SK-N-SH (cell line): ENCODE results near the gene C4orf50. TPM values are rescaled to one million over a fixed set of nuclear protein-coding genes. Genes with fewer than 3 reads are reported as not detected.

ENCODE experiments used
- CTCF ChIA-PET: fragments of 300-600, 350-600 bp; formaldehyde crosslinking; extraction: SDS; loops from one replicate; lab custom pipeline; 2021; lab: Yijun Ruan, JAX
- POLR2A ChIA-PET: fragments of 350-600 bp; sonication (Branson Sonifier 250); formaldehyde crosslinking; extraction: SDS; loops from one replicate; lab custom pipeline; 2020; ENCODE audit warnings: antibody characterized with exemption, inconsistent platforms; lab: Yijun Ruan, JAX
- DNase-seq: peaks from one replicate; pipeline ENCODE4 v3.0.0; 2012
- H2AFZ ChIP-seq: fragments of 200-600 bp; sonication (generic); 2 replicates; pipeline ENCODE4 v1.8.1; 2016; ENCODE audit warnings: antibody characterized with exemption, mild to moderate bottlenecking, low read depth
- H3F3A ChIP-seq: fragments of 200-600 bp; sonication (generic); replicated peaks from 2 replicates; pipeline ENCODE3; 2016; ENCODE audit warnings: antibody characterized with exemption, mild to moderate bottlenecking; ENCODE audit not compliant: insufficient read depth
- H3K27ac ChIP-seq, 2 experiments: fragments of 200-500 bp in 1 of 2; fragments of 200-600 bp in 1 of 2; sonication (Bioruptor generic) in 1 of 2; sonication (generic), shearing (Covaris generic) in 1 of 2; 2 replicates each; pipeline versions ENCODE4 v1.5.1 to v1.6.1; 2014 to 2016; ENCODE audit warnings: low read depth in 2 of 2, inconsistent platforms in 1 of 2, low read length in 1 of 2, mild to moderate bottlenecking in 1 of 2, mixed read lengths in 1 of 2
- H3K27me3 ChIP-seq: fragments of 200-600 bp; sonication (generic), shearing (Covaris generic); 2 replicates; pipeline ENCODE4 v1.6.1; 2016; ENCODE audit warnings: mixed run types; ENCODE audit not compliant: insufficient read depth
- H3K36me3 ChIP-seq, 2 experiments: fragments of 200-500 bp in 1 of 2; fragments of 200-600 bp in 1 of 2; sonication (Bioruptor generic) in 1 of 2; sonication (generic) in 1 of 2; replicated peaks in 1 of 2; 2 replicates each; pipeline versions ENCODE3 to v1.5.1; 2014 to 2016; ENCODE audit warnings: low read length in 1 of 2, mild to moderate bottlenecking in 1 of 2; ENCODE audit not compliant: insufficient read depth in 2 of 2, control insufficient read depth in 1 of 2
- H3K4me1 ChIP-seq, 2 experiments: fragments of 200-500 bp in 1 of 2; fragments of 200-600 bp in 1 of 2; sonication (Bioruptor generic) in 1 of 2; sonication (generic), shearing (Covaris generic) in 1 of 2; 2 replicates each; pipeline versions ENCODE4 v1.5.1 to v1.6.1; 2014 to 2016; ENCODE audit warnings: low read depth in 1 of 2, low read length in 1 of 2, mixed run types in 1 of 2; ENCODE audit not compliant: insufficient read depth in 2 of 2, control insufficient read depth in 1 of 2
- H3K4me2 ChIP-seq: fragments of 200-600 bp; sonication (generic), shearing (Covaris generic); 2 replicates; pipeline ENCODE4 v1.6.1; 2017; ENCODE audit warnings: mixed run types
- H3K4me3 ChIP-seq, 2 experiments: fragments of 200-500 bp in 1 of 2; fragments of 200-600 bp in 1 of 2; sonication (Bioruptor generic) in 1 of 2; sonication (generic), shearing (Covaris generic) in 1 of 2; 2 replicates each; pipeline versions ENCODE4 v1.5.1 to v1.8.1; 2014 to 2016; ENCODE audit warnings: low read depth in 2 of 2, inconsistent platforms in 1 of 2, low read length in 1 of 2, mild to moderate bottlenecking in 1 of 2, mixed read lengths in 1 of 2, moderate library complexity in 1 of 2
- H3K79me2 ChIP-seq: fragments of 200-600 bp; sonication (generic); 2 replicates; pipeline ENCODE4 v1.8.1; 2017; ENCODE audit warnings: mild to moderate bottlenecking; ENCODE audit not compliant: insufficient read depth
- H3K9ac ChIP-seq: fragments of 200-600 bp; sonication (generic); 2 replicates; pipeline ENCODE4 v1.6.1; 2017; ENCODE audit warnings: mixed run types
- H3K9me2 ChIP-seq: fragments of 200-600 bp; sonication (generic); 2 replicates; pipeline ENCODE4 v1.6.1; 2017; ENCODE audit warnings: mixed run types
- H3K9me3 ChIP-seq: fragments of 200-600 bp; sonication (generic); 2 replicates; pipeline ENCODE4 v1.6.1; 2017; ENCODE audit warnings: mixed run types, mild to moderate bottlenecking, moderate library complexity
- H4K20me1 ChIP-seq: fragments of 200-600 bp; sonication (generic); 2 replicates; pipeline ENCODE4 v1.6.1; 2017; ENCODE audit warnings: mild to moderate bottlenecking, mixed run types; ENCODE audit not compliant: insufficient read depth
- ELF1 ChIP-seq: IDR thresholded peaks from 2 replicates; pipeline ENCODE4 v1.4.0; 2012
- EP300 ChIP-seq, 2 experiments: IDR thresholded peaks; 2 replicates each; pipeline versions ENCODE4 v1.4.0 to v1.6.1; 2012; ENCODE audit warnings: borderline replicate concordance in 1 of 2, low read depth in 1 of 2, low read length in 1 of 2
- EZH2phosphoT487 ChIP-seq: fragments of 200-600 bp; sonication (generic); IDR thresholded peaks from 2 replicates; pipeline ENCODE4 v1.6.1; 2017; ENCODE audit warnings: low read depth, mixed run types, mild to moderate bottlenecking, antibody characterized with exemption, moderate library complexity, borderline replicate concordance
- FOSL2 ChIP-seq: IDR thresholded peaks from 2 replicates; pipeline ENCODE4 v1.4.0; 2012; ENCODE audit warnings: low read depth, mild to moderate bottlenecking, moderate library complexity, borderline replicate concordance
- FOXM1 ChIP-seq: IDR thresholded peaks from 2 replicates; pipeline ENCODE4 v1.4.0; 2012; ENCODE audit warnings: low read depth, mild to moderate bottlenecking
- GATA2 ChIP-seq: sonication (generic); formaldehyde crosslinking; IDR thresholded peaks from 2 replicates; pipeline ENCODE4 v1.5.0; 2020; ENCODE audit warnings: mild to moderate bottlenecking, missing genetic modification reagents
- JUND ChIP-seq: IDR thresholded peaks from 2 replicates; pipeline ENCODE4 v1.4.0; 2012
- MXI1 ChIP-seq: IDR thresholded peaks from 2 replicates; pipeline ENCODE4 v1.6.1; 2012; ENCODE audit warnings: mild to moderate bottlenecking, low read depth, low read length, improper control_type of control experiment
- NFIC ChIP-seq: IDR thresholded peaks from 2 replicates; pipeline ENCODE4 v1.4.0; 2012; ENCODE audit warnings: borderline replicate concordance
- NRF1 ChIP-seq: IDR thresholded peaks from 2 replicates; pipeline ENCODE4 v1.6.1; 2012; ENCODE audit warnings: low read depth, mild to moderate bottlenecking, low read length
- RAD21 ChIP-seq: IDR thresholded peaks from 2 replicates; pipeline ENCODE4 v1.6.1; 2012; ENCODE audit warnings: mild to moderate bottlenecking, low read length
- RFX5 ChIP-seq: IDR thresholded peaks from 2 replicates; pipeline ENCODE4 v1.6.1; 2012; ENCODE audit warnings: mild to moderate bottlenecking, improper control_type of control experiment, low read length
- SIN3A ChIP-seq: IDR thresholded peaks from 2 replicates; pipeline ENCODE4 v1.6.1; 2012; ENCODE audit warnings: low read depth, mild to moderate bottlenecking, low read length, moderate library complexity, borderline replicate concordance
- TAF1 ChIP-seq: IDR thresholded peaks from 2 replicates; pipeline ENCODE4 v1.6.1; 2012; ENCODE audit warnings: low read depth, mild to moderate bottlenecking, low read length, moderate library complexity, borderline replicate concordance
- TCF12 ChIP-seq: IDR thresholded peaks from 2 replicates; pipeline ENCODE4 v1.4.0; 2012
- TEAD4 ChIP-seq: IDR thresholded peaks from 2 replicates; pipeline ENCODE4 v1.4.0; 2012; ENCODE audit warnings: mild to moderate bottlenecking, borderline replicate concordance; ENCODE audit not compliant: insufficient read depth
- YY1 ChIP-seq: IDR thresholded peaks from 2 replicates; pipeline ENCODE4 v1.4.0; 2012; ENCODE audit warnings: low read depth, mild to moderate bottlenecking
- WGBS: methylation state at CpG from one replicate; pipeline ENCODE4 v1.1.6; 2017; ENCODE audit warnings: low lambda C conversion rate; 5-methylcytosine and 5-hydroxymethylcytosine counted together
- polyA plus RNA-seq, 3 experiments: library from polyadenylated mRNA; depleted of rRNA; stranded (reverse); fragments of >200 nt; gene quantifications; 2 replicates each; pipeline ENCODE4 v1.2.3, GENCODE V29; 2012
- TF ChIP-seq, protein P1 (sequence below): IDR thresholded peaks from 2 replicates; pipeline ENCODE4; 2012
- TF ChIP-seq, protein P2 (sequence below): fragments of 150-350 bp; IDR thresholded peaks from 2 replicates; pipeline ENCODE4 v1.6.1; 2017; ENCODE audit warnings: antibody characterized with exemption, low read length, low read depth, borderline replicate concordance
- TF ChIP-seq, protein P3 (sequence below): fragments of 150-350 bp; IDR thresholded peaks from 2 replicates; pipeline ENCODE4 v1.6.1; 2016; ENCODE audit warnings: mild to moderate bottlenecking, low read depth, low read length
- TF ChIP-seq, protein P4 (sequence below): IDR thresholded peaks from 2 replicates; pipeline ENCODE4 v1.4.0; 2012; ENCODE audit warnings: low read depth, borderline replicate concordance
- TF ChIP-seq, protein P5 (sequence below): IDR thresholded peaks from 2 replicates; pipeline ENCODE4 v1.4.0; 2012; ENCODE audit warnings: low read depth, borderline replicate concordance

Gene C4orf50
- polyA plus RNA-seq, 1 of the 3 experiments (the other 2 are of a cell fraction): under 0.01 TPM

DNA sequence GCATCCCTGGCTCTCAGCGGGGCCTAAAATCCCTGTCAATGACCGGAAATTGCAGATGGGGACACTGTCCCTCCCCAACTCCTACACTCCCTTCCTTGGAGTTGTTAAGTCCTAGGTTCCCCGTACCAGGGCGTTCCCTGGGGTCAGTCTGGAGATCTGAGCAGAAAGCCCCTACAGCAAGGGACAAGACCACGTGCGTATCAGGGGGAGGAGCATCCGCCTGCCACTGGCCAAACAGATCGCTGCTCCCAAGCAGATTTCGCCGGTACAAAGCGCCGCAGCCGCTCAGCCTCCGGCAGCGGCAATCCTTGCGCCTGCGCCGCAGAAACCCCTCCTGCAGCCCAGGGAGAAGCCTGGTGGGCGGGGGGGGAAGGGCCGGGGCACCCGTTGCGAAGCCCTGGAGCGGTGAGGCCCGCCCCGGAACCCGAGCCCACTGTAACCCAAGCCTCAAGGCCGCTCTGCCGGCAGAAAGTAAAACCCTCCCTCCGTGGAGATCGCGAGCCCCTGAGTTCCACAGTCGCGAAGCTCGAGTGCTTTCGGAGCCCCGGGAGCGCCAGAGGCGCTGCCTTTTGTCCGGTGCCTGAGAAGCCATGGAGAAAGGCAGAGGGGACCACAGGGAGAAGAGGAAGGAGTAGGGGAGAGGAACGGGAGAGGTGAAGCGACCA is 128.0 kb downstream of the C4orf50 start:
- Histone ChIP-seq H4K20me1 (no peaks in the 10 kb centered on the region), H3K9me3 (no peaks in the 10 kb centered on the region), H3K27ac (peak overlapping the region in 1 of 2 experiments; percentile 92; a peak in 2 of 4 replicates), H3K4me2 (peak overlapping the region; percentile 60; the same call in 1 of the 2 replicates)
- TF ChIP-seq, protein P1, sequence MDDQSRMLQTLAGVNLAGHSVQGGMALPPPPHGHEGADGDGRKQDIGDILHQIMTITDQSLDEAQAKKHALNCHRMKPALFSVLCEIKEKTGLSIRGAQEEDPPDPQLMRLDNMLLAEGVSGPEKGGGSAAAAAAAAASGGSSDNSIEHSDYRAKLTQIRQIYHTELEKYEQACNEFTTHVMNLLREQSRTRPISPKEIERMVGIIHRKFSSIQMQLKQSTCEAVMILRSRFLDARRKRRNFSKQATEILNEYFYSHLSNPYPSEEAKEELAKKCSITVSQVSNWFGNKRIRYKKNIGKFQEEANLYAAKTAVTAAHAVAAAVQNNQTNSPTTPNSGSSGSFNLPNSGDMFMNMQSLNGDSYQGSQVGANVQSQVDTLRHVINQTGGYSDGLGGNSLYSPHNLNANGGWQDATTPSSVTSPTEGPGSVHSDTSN: no peak
- no peak for TF ChIP-seq TEAD4
- TF ChIP-seq TAF1: no peak
- TF ChIP-seq NRF1: peak; percentile 75
- TF ChIP-seq, protein P2, sequence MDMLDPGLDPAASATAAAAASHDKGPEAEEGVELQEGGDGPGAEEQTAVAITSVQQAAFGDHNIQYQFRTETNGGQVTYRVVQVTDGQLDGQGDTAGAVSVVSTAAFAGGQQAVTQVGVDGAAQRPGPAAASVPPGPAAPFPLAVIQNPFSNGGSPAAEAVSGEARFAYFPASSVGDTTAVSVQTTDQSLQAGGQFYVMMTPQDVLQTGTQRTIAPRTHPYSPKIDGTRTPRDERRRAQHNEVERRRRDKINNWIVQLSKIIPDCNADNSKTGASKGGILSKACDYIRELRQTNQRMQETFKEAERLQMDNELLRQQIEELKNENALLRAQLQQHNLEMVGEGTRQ: no peak
- peak; percentile 89 for TF ChIP-seq MXI1
- TF ChIP-seq SIN3A: no peak
- peak; percentile 93 for TF ChIP-seq RFX5
- no peak for TF ChIP-seq FOSL2
- no peak for TF ChIP-seq EZH2phosphoT487
- TF ChIP-seq, protein P3, sequence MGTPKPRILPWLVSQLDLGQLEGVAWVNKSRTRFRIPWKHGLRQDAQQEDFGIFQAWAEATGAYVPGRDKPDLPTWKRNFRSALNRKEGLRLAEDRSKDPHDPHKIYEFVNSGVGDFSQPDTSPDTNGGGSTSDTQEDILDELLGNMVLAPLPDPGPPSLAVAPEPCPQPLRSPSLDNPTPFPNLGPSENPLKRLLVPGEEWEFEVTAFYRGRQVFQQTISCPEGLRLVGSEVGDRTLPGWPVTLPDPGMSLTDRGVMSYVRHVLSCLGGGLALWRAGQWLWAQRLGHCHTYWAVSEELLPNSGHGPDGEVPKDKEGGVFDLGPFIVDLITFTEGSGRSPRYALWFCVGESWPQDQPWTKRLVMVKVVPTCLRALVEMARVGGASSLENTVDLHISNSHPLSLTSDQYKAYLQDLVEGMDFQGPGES: no peak
- TF ChIP-seq NFIC: no peak
- no peak for TF ChIP-seq TCF12
- no peak for TF ChIP-seq FOXM1
- no peak for TF ChIP-seq JUND
- TF ChIP-seq ELF1: no peak
- TF ChIP-seq, protein P4, sequence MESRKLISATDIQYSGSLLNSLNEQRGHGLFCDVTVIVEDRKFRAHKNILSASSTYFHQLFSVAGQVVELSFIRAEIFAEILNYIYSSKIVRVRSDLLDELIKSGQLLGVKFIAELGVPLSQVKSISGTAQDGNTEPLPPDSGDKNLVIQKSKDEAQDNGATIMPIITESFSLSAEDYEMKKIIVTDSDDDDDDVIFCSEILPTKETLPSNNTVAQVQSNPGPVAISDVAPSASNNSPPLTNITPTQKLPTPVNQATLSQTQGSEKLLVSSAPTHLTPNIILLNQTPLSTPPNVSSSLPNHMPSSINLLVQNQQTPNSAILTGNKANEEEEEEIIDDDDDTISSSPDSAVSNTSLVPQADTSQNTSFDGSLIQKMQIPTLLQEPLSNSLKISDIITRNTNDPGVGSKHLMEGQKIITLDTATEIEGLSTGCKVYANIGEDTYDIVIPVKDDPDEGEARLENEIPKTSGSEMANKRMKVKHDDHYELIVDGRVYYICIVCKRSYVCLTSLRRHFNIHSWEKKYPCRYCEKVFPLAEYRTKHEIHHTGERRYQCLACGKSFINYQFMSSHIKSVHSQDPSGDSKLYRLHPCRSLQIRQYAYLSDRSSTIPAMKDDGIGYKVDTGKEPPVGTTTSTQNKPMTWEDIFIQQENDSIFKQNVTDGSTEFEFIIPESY: no peak
- TF ChIP-seq GATA2: no peak
- TF ChIP-seq, protein P5, sequence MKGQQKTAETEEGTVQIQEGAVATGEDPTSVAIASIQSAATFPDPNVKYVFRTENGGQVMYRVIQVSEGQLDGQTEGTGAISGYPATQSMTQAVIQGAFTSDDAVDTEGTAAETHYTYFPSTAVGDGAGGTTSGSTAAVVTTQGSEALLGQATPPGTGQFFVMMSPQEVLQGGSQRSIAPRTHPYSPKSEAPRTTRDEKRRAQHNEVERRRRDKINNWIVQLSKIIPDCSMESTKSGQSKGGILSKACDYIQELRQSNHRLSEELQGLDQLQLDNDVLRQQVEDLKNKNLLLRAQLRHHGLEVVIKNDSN: peak; percentile 34; the same call in 1 of the 2 replicates
- no peak for TF ChIP-seq RAD21
- no peak; a peak in 1 of 4 replicates for TF ChIP-seq EP300 (IDR thresholded peaks at IDR 0.05; ENCODE audit: borderline replicate concordance in 1 of 2, low read depth in 1 of 2, low read length in 1 of 2)
- TF ChIP-seq YY1: no peak
- TF ChIP-seq, all 33 proteins: peak for 4
- CTCF ChIA-PET: interaction anchor here (0.7 to 1.2 kb wide), 3 partner anchors 59 to 198 kb away, joined by 3 read pairs; no protein-coding TSS in a partner anchor
- Histone ChIP-seq H3K4me1 (peaks cover 0 to 43% of the 10 kb centered on the region in 2 experiments; a peak in 1 of 4 replicates), H3K9me2 (no peaks in the 10 kb centered on the region), H3K9ac (no peak overlapping the region), H3K4me3 (peak overlapping the region in 1 of 2 experiments; percentile 49; a peak in 2 of 4 replicates), H3F3A (no peaks in the 10 kb centered on the region), H2AFZ (no peak overlapping the region), H3K36me3 (no peaks in the 10 kb centered on the region), H3K27me3 (peaks cover 28% of the 10 kb centered on the region; the same call in 1 of the 2 replicates), H3K79me2 (no peaks in the 10 kb centered on the region)
- POLR2A ChIA-PET: interaction anchor here (1.0 kb wide), 1 partner anchor 9 kb away, joined by 3 read pairs; no protein-coding TSS in a partner anchor
- WGBS: 10% methylated on average over 25 of the region's 41 CpGs
- DNase-seq: peak; percentile 89
